ENCODE measurements around the gene SLC25A6. TPM values are rescaled to one million over a fixed set of nuclear protein-coding genes. Genes with fewer than 3 reads are reported as not detected.

The SLC25A6 gene
- total RNA-seq, 1 experiment from 2014 or later = 455 TPM

DNA sequence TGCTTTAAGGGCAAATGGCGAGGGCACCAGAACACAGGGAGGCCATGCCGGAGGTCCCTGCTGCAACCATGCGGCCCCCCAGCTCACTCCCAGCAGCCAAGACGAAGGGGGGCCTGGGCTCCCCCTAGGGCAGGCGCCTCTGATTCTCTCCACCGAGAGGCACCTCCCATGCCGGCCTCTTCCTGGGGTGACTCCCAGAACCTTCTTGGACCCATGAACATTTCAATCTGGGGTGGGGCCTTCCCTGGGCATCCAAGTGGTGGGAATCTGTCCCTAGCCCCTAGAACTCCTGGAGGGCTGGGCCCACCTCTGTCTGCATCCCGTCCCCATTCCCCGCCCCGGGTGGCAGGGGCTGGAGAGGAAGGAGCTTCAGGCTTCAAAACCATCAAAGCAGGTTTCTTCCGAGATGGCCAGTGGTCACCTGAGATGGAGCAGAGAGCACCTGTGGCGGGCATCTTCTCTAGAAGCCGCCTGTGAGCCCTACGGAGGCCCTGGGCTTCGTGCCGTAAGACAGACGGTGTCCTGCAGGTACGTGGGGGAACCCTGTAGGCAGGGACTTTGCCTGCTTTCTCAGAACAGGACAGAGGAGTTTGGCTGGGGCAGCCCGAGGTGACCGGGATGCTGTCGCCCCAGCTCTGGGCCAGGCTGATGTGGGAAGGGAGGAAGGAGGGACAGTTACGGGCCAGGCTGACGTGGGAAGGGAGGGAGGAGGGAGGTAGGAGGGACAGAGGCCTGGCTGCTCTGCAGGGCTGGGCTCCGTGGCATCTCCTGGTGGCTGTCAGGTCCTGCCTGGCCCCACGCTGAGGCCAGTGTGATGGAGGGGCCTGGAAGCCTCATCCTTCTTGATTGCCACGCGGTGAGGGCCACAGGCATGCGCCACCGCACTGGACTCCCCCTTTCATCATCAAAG is 6.8 kb upstream of the SLC25A6 start:
- Mint-ChIP-seq H3K4me3 (ENCODE audit: unreplicated experiment) (no peak overlapping the region), H3K27ac (ENCODE audit: unreplicated experiment) (no peak overlapping the region), H3K9me3 (ENCODE audit: unreplicated experiment) (no peaks in the 10 kb centered on the region), H3K4me1 (ENCODE audit: low read depth, unreplicated experiment) (peaks cover 17% of the 10 kb centered on the region), H3K36me3 (ENCODE audit: insufficient read depth, unreplicated experiment) (peaks cover 30% of the 10 kb centered on the region), H3K27me3 (ENCODE audit: insufficient read depth, unreplicated experiment) (no peaks in the 10 kb centered on the region)
- TF ChIP-seq, protein P1, sequence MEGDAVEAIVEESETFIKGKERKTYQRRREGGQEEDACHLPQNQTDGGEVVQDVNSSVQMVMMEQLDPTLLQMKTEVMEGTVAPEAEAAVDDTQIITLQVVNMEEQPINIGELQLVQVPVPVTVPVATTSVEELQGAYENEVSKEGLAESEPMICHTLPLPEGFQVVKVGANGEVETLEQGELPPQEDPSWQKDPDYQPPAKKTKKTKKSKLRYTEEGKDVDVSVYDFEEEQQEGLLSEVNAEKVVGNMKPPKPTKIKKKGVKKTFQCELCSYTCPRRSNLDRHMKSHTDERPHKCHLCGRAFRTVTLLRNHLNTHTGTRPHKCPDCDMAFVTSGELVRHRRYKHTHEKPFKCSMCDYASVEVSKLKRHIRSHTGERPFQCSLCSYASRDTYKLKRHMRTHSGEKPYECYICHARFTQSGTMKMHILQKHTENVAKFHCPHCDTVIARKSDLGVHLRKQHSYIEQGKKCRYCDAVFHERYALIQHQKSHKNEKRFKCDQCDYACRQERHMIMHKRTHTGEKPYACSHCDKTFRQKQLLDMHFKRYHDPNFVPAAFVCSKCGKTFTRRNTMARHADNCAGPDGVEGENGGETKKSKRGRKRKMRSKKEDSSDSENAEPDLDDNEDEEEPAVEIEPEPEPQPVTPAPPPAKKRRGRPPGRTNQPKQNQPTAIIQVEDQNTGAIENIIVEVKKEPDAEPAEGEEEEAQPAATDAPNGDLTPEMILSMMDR (IDR thresholded peaks at IDR 0.05; ENCODE audit: insufficient read depth in 1 of 2, low read depth in 1 of 2, low read length in 1 of 2, severe bottlenecking in 1 of 2, unreplicated experiment in 1 of 2) = no peak
- Histone ChIP-seq H3K4me1 (no peaks in the 10 kb centered on the region), H3K9me3 (no peaks in the 10 kb centered on the region), H3K36me3 (ENCODE audit: control insufficient read depth, insufficient read depth, low read length) (peaks cover 1% of the 10 kb centered on the region; the same call in 1 of the 2 replicates), H3K4me3 (ENCODE audit: low read depth, low read length) (no peak overlapping the region), H3K27me3 (replicated peaks; ENCODE audit: control insufficient read depth, insufficient read depth, low read length) (no peaks in the 10 kb centered on the region)
- ChIA-PET POLR2A (no interaction called here), CTCF (no interaction called here)
- BruUV-seq (replicated peaks) = no TSS peak
- intact Hi-C loops (cut with micrococcal nuclease; ENCODE audit: unreplicated experiment) = no loop called here
- DNase-seq = no peak

DNA sequence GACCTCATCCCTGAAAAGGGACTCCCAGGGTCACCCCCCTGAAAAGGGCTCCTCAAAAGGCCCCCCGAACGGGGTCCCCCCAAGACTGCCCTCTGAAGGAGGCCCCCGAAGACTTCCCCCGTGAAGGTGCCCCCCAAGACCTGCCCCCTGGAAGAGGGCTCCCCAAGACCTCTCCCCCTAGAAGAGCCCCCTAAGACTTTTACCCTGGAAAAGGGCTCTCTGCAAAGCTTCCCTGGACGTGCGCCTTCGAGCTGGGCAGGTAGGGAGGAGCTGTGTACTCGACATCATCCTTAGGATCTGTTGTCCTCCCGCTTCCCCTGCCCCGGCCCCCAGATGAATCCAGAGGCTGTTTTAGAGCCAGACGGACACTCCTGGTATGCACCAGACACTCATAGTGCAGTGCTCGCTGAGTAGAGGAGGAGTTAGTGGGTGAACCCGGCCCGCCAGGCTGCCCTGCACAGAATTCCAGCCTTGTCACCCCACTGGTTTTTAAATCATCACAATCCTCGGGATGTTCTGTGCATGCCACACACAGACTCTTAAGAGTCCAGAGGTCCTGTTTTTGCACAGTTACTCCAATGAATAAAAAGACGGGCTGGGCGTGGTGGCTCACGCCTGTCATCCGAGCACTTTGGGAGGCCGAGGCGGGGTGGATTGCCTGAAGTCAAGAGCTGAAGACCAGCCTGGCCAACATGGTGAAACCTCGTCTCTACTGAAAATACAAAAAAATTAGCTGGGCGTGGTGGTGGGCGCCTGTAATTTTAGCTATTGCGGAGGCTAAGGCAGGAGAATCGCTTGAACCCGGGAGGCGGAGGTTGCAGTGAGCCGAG is 5.7 kb upstream of the SLC25A6 start:
- intact Hi-C loops (cut with micrococcal nuclease; ENCODE audit: unreplicated experiment) = no loop called here
- no peak overlapping the region for H3K27ac Mint-ChIP-seq (ENCODE audit: unreplicated experiment)
- no peaks in the 10 kb centered on the region for H3K27me3 Mint-ChIP-seq (ENCODE audit: insufficient read depth, unreplicated experiment)
- H3K9me3 Mint-ChIP-seq (ENCODE audit: unreplicated experiment) = no peaks in the 10 kb centered on the region
- BruUV-seq (replicated peaks) = no TSS peak
- Histone ChIP-seq H3K9me3 (no peaks in the 10 kb centered on the region), H3K4me3 (ENCODE audit: low read depth, low read length) (no peak overlapping the region), H3K27me3 (replicated peaks; ENCODE audit: control insufficient read depth, insufficient read depth, low read length) (no peaks in the 10 kb centered on the region), H3K4me1 (0 out of 2 replicates have a peak, but pooled peaks cover 5% of the 10 kb centered on the region), H3K36me3 (ENCODE audit: control insufficient read depth, insufficient read depth, low read length) (peaks cover 1% of the 10 kb centered on the region; the same call in 1 of the 2 replicates)
- TF ChIP-seq, protein P1 (IDR thresholded peaks at IDR 0.05; ENCODE audit: insufficient read depth in 1 of 2, low read depth in 1 of 2, low read length in 1 of 2, severe bottlenecking in 1 of 2, unreplicated experiment in 1 of 2) = no peak
- H3K4me1 Mint-ChIP-seq (ENCODE audit: low read depth, unreplicated experiment) = peaks cover 25% of the 10 kb centered on the region
- CTCF ChIA-PET = no interaction called here
- POLR2A ChIA-PET = no interaction called here
- H3K4me3 Mint-ChIP-seq (ENCODE audit: unreplicated experiment) = no peak overlapping the region
- no peak for DNase-seq
- peaks cover 39% of the 10 kb centered on the region for H3K36me3 Mint-ChIP-seq (ENCODE audit: insufficient read depth, unreplicated experiment)

DNA sequence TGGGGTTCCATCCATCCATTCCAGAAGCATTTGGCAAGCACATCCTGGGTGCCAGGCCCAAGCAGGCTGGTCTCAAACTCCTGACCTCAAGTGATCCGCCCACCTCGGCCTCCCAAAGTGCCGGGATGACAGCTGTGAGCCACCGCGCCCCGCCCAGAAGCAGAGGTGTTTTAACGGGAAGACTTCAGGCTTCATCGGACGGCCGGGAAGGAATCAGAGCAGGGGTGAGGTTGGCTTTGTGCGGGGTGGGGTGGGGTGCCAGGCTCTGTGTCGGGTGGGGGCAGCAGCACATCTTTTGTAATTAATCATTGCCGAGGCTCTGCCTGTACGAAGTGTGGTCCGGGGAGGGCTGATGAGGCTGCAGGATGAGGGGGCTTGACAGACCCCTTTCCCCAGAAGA is 5.1 kb upstream of the SLC25A6 start:
- CTCF ChIA-PET = no interaction called here
- Mint-ChIP-seq H3K4me1 (ENCODE audit: low read depth, unreplicated experiment) (peaks cover 25% of the 10 kb centered on the region), H3K27ac (ENCODE audit: unreplicated experiment) (no peak overlapping the region), H3K27me3 (ENCODE audit: insufficient read depth, unreplicated experiment) (no peaks in the 10 kb centered on the region), H3K36me3 (ENCODE audit: insufficient read depth, unreplicated experiment) (peaks cover 46% of the 10 kb centered on the region), H3K9me3 (ENCODE audit: unreplicated experiment) (no peaks in the 10 kb centered on the region), H3K4me3 (ENCODE audit: unreplicated experiment) (no peak overlapping the region)
- TF ChIP-seq, protein P1 (IDR thresholded peaks at IDR 0.05; ENCODE audit: insufficient read depth in 1 of 2, low read depth in 1 of 2, low read length in 1 of 2, severe bottlenecking in 1 of 2, unreplicated experiment in 1 of 2) = no peak
- no peak overlapping the region for H3K4me3 ChIP-seq (ENCODE audit: low read depth, low read length)
- POLR2A ChIA-PET = no interaction called here
- DNase-seq = no peak
- intact Hi-C loops (cut with micrococcal nuclease; ENCODE audit: unreplicated experiment) = no loop called here
- no peaks in the 10 kb centered on the region for H3K9me3 ChIP-seq
- H3K4me1 ChIP-seq = 0 out of 2 replicates have a peak, but pooled peaks cover 5% of the 10 kb centered on the region
- no TSS peak for BruUV-seq (replicated peaks)
- H3K27me3 ChIP-seq (replicated peaks; ENCODE audit: control insufficient read depth, insufficient read depth, low read length) = no peaks in the 10 kb centered on the region
- peaks cover 1% of the 10 kb centered on the region; the same call in 1 of the 2 replicates for H3K36me3 ChIP-seq (ENCODE audit: control insufficient read depth, insufficient read depth, low read length)
